BLaER1 treated with 17β-estradiol and CSF1 and Interleukin-3, amounts not matched to agents 10 nM and 100 nM (cell line): ENCODE data around the gene BLTP1.

Experiments
- H3K27ac ChIP-seq, 11 experiments: shearing (Covaris generic); formaldehyde crosslinking; 2 replicates each; pipeline ENCODE4 v1.8.1; 2022
- H3K27me3 ChIP-seq, 11 experiments: shearing (Covaris generic); formaldehyde crosslinking; 2 replicates each; pipeline ENCODE4 v1.8.1; 2022
- H3K36me3 ChIP-seq, 11 experiments: shearing (Covaris generic); formaldehyde crosslinking; 2 replicates each; pipeline ENCODE4 v1.8.1; 2022
- H3K4me1 ChIP-seq, 10 experiments: shearing (Covaris generic); formaldehyde crosslinking; 2 replicates each; pipeline ENCODE4 v1.8.1; 2022
- H3K4me2 ChIP-seq, 11 experiments: shearing (Covaris generic); formaldehyde crosslinking; 2 replicates each; pipeline ENCODE4 v1.8.1; 2022
- H3K4me3 ChIP-seq, 10 experiments: shearing (Covaris generic); formaldehyde crosslinking; 2 replicates each; pipeline ENCODE4 v1.8.1; 2022
- H3K9ac ChIP-seq, 11 experiments: shearing (Covaris generic); formaldehyde crosslinking; 2 replicates each; pipeline ENCODE4 v1.8.1; 2022
- H3K9me3 ChIP-seq, 11 experiments: shearing (Covaris generic); formaldehyde crosslinking; replicated peaks in 1 of 11; 2 replicates each; pipeline ENCODE4 v1.8.1; 2022
- H4K20me1 ChIP-seq, 11 experiments: shearing (Covaris generic); formaldehyde crosslinking; 2 replicates each; pipeline ENCODE4 v1.8.1; 2022
- Cebpa-rat ChIP-seq, 11 experiments: shearing (Covaris generic); IDR thresholded peaks; 2 replicates each; pipeline ENCODE4 v1.8.1; 2022

BLTP1 gene

DNA sequence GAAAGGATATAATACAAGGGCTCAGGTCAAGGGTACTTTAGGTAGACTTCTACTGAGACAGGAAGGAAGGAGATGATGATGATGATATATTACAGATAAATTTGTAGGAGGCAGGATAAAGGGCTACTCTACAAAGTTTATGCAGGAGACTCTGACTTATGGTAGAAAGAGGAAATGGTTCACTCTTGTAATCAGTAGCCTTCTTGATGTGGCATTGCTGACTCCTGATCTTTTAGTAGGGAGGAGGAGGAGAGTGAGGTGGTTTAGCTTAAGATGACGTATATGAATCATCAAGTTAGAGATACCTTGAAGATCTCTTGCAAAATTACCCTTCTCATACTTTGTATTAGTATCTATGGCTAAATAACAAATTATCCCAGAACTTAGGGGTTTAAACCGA, 4.7 kb downstream of the BLTP1 start:
- no peak overlapping the region for H3K9ac ChIP-seq
- no peak overlapping the region for H3K4me3 ChIP-seq
- H3K36me3 ChIP-seq: peaks cover 26 to 70% (median 40%) of the 10 kb centered on the region in 11 experiments
- H3K27ac ChIP-seq: no peak overlapping the region
- H3K9me3 ChIP-seq: peaks cover 0 to 5% (median 0%) of the 10 kb centered on the region in 11 experiments; a peak in 2 of 22 replicates
- TF ChIP-seq Cebpa-rat (IDR thresholded peaks at IDR 0.05): no peak
- H3K27me3 ChIP-seq: no peaks in the 10 kb centered on the region
- H3K4me1 ChIP-seq: peaks cover 9 to 31% (median 12%) of the 10 kb centered on the region in 10 experiments; a peak in 18 of 20 replicates
- H4K20me1 ChIP-seq: peaks cover 0 to 42% (median 5%) of the 10 kb centered on the region in 11 experiments; a peak in 10 of 22 replicates
- peak overlapping the region in 3 of 11 experiments; percentile 25 to 30 (median 30); a peak in 4 of 22 replicates for H3K4me2 ChIP-seq

DNA sequence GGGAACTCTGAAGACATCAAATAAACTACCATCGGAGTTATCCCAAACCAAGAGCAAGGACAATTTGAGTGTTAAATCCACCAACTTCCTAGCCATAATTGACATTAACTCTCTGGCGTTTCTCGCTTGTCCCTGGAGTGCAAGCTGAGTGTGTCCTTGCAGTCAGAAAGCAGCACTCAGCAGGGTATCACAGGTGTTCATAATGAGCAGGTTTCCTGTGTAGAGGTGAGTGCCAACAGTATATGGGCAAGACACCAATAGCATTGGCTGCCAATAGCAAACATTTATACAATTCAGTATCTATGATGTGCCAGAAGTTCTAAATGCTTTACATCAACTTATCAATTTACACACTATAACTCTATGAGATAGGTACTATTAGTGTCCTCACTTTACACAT, 11.2 kb downstream of the BLTP1 start:
- no peak overlapping the region for H3K4me3 ChIP-seq
- no peak overlapping the region for H3K9ac ChIP-seq
- peaks cover 0 to 40% (median 15%) of the 10 kb centered on the region in 11 experiments; a peak in 16 of 22 replicates for H3K36me3 ChIP-seq
- peaks cover 0 to 51% (median 9%) of the 10 kb centered on the region in 11 experiments; a peak in 10 of 22 replicates for H4K20me1 ChIP-seq
- no peak for TF ChIP-seq Cebpa-rat (IDR thresholded peaks at IDR 0.05)
- peaks cover 0 to 5% (median 3%) of the 10 kb centered on the region in 11 experiments; a peak in 5 of 22 replicates for H3K9me3 ChIP-seq
- H3K4me2 ChIP-seq: peak overlapping the region in 2 of 11 experiments; percentile 41 to 45; a peak in 4 of 22 replicates
- H3K4me1 ChIP-seq: peaks cover 0 to 35% (median 0%) of the 10 kb centered on the region in 10 experiments; a peak in 8 of 20 replicates
- H3K27ac ChIP-seq: no peak overlapping the region
- H3K27me3 ChIP-seq: no peaks in the 10 kb centered on the region

DNA sequence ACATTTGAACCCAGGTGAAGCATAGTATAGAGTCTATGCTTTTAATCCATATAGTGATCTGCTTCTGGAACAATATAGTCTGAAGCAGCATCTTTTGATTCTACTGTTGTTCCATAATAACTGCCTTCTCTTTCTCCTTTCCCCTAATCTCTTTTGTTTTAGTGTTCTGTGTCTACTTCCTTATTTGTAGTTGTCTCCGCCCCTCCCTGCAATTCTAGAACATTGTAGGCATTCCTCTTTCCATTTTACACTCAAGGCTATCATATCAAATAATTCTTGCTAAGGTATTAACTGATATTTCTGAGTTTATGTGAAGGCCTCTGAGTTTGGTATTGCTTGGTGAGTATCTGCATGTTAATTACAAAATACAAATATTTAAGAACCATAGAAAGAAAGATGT, 11.6 kb downstream of the BLTP1 start:
- H3K27ac ChIP-seq: no peak overlapping the region
- peaks cover 0 to 35% (median 0%) of the 10 kb centered on the region in 10 experiments; a peak in 8 of 20 replicates for H3K4me1 ChIP-seq
- H3K4me3 ChIP-seq: no peak overlapping the region
- H3K9ac ChIP-seq: no peak overlapping the region
- H3K4me2 ChIP-seq: peak overlapping the region in 2 of 11 experiments; percentile 41 to 45; a peak in 4 of 22 replicates
- H3K27me3 ChIP-seq: no peaks in the 10 kb centered on the region
- H3K9me3 ChIP-seq: peaks cover 0 to 5% (median 3%) of the 10 kb centered on the region in 11 experiments; a peak in 5 of 22 replicates
- H4K20me1 ChIP-seq: peaks cover 0 to 55% (median 9%) of the 10 kb centered on the region in 11 experiments; a peak in 11 of 22 replicates
- no peak for TF ChIP-seq Cebpa-rat (IDR thresholded peaks at IDR 0.05)
- peaks cover 0 to 36% (median 13%) of the 10 kb centered on the region in 11 experiments; a peak in 12 of 22 replicates for H3K36me3 ChIP-seq

DNA sequence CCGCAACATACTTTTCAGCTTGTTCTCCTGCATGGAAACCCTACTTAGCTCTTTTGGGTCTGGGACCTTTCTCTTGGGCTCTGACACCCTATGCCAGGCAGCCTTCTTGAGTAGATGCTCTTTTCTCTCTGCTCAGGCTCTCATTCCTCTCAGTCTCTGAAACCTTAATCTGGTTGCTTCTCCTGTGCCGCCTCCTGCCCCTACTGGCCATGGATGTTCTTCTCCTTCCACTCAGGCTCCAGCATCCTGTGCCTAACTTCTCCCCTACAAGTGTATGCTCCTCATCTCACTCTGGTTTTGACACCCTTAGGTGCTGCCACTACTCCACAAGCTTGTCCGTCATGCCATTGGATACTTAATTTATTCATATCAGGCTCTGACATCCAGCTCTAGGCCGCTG, 15.2 kb downstream of the BLTP1 start:
- Histone ChIP-seq H3K9ac (no peak overlapping the region), H4K20me1 (peaks cover 0 to 57% (median 8%) of the 10 kb centered on the region in 11 experiments; a peak in 11 of 22 replicates), H3K4me1 (peaks cover 0 to 42% (median 0%) of the 10 kb centered on the region in 10 experiments; a peak in 8 of 20 replicates), H3K27me3 (no peaks in the 10 kb centered on the region), H3K4me2 (0 out of 22 replicates have a peak overlapping the region, but pooled peaks of 1 of the 11 experiments have one; percentile 23), H3K27ac (no peak overlapping the region), H3K36me3 (peaks cover 0 to 13% (median 3%) of the 10 kb centered on the region in 11 experiments; a peak in 7 of 22 replicates), H3K4me3 (no peak overlapping the region), H3K9me3 (peaks cover 0 to 5% (median 3%) of the 10 kb centered on the region in 11 experiments; a peak in 5 of 22 replicates)
- TF ChIP-seq Cebpa-rat (IDR thresholded peaks at IDR 0.05): no peak

DNA sequence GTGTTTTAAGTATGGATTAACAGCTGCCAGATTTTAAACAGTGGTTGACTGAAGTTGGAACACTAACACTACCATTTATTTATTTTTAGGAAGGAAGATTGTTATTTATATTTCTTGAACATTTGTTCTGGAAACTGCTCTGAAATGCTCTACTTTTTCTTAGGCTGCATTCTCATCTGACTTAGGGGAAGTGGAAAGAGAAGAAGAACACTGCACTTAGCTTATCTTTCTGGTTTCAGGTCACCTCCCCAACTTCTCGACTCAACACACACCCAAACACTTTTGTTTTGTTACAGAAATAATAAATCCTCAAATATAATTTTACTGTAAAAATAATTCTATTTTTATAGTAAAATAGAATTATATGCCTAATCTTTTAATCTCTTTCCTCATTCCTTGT, 18.6 kb downstream of the BLTP1 start:
- Histone ChIP-seq H3K36me3 (peaks cover 0 to 42% (median 12%) of the 10 kb centered on the region in 11 experiments; a peak in 11 of 22 replicates), H3K4me1 (peaks cover 0 to 22% (median 0%) of the 10 kb centered on the region in 10 experiments; a peak in 5 of 20 replicates), H3K27ac (no peak overlapping the region), H3K9me3 (no peaks in the 10 kb centered on the region), H3K27me3 (no peaks in the 10 kb centered on the region), H3K4me3 (no peak overlapping the region), H3K9ac (no peak overlapping the region), H3K4me2 (no peak overlapping the region), H4K20me1 (peaks cover 0 to 57% (median 8%) of the 10 kb centered on the region in 11 experiments; a peak in 11 of 22 replicates)
- no peak for TF ChIP-seq Cebpa-rat (IDR thresholded peaks at IDR 0.05)

DNA sequence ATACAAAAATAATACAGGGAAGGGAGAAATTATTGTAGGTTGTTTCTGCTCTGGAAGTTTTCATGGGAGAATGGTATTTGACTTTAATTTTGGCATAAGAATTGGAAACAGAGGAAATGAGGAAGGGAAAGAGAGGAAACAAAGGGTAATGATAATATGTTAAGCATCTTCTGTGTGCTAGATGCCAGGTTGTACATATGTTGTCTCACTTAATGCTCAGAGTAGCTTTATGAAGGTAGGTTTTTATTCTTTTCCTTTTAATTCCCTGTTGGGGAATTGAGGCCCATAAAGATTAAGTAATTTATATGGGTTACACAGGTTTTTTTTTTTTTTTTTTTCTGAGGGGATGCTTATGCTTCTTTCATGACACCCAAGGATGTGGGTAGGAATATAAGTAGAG, 19.2 kb downstream of the BLTP1 start:
- Histone ChIP-seq H3K4me2 (no peak overlapping the region), H3K27ac (no peak overlapping the region), H3K4me3 (no peak overlapping the region), H3K27me3 (no peaks in the 10 kb centered on the region), H4K20me1 (peaks cover 0 to 57% (median 8%) of the 10 kb centered on the region in 11 experiments; a peak in 11 of 22 replicates), H3K36me3 (peaks cover 0 to 48% (median 17%) of the 10 kb centered on the region in 11 experiments; a peak in 12 of 22 replicates), H3K4me1 (peaks cover 0 to 22% (median 0%) of the 10 kb centered on the region in 10 experiments; a peak in 5 of 20 replicates), H3K9ac (no peak overlapping the region), H3K9me3 (no peaks in the 10 kb centered on the region)
- no peak for TF ChIP-seq Cebpa-rat (IDR thresholded peaks at IDR 0.05)

DNA sequence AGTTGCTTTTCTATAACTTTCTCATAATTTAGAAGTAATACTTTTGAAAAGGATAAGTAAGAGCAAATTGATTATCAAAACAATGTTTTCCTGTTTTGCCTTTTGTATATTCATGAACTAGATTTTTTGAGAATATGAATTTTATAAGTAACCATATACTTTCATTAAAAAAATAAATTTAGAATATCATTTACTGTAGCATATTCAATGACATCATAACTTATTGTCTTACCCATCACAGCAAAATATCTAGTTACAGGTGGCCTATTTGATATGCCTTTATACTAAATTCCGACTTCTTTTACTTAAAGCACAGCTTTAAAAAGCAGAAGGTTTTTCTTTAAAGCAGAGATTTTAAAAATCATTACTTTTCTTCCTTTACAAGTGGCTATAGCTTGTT, 20.1 kb downstream of the BLTP1 start:
- peaks cover 8 to 53% (median 26%) of the 10 kb centered on the region in 11 experiments for H3K36me3 ChIP-seq
- H3K4me3 ChIP-seq: no peak overlapping the region
- H3K4me2 ChIP-seq: no peak overlapping the region
- no peaks in the 10 kb centered on the region for H3K27me3 ChIP-seq
- H3K9ac ChIP-seq: no peak overlapping the region
- H3K4me1 ChIP-seq: peaks cover 0 to 21% (median 0%) of the 10 kb centered on the region in 10 experiments; a peak in 5 of 20 replicates
- TF ChIP-seq Cebpa-rat (IDR thresholded peaks at IDR 0.05): no peak
- H3K27ac ChIP-seq: no peak overlapping the region
- peaks cover 0 to 51% (median 8%) of the 10 kb centered on the region in 11 experiments; a peak in 11 of 22 replicates for H4K20me1 ChIP-seq
- H3K9me3 ChIP-seq: no peaks in the 10 kb centered on the region

DNA sequence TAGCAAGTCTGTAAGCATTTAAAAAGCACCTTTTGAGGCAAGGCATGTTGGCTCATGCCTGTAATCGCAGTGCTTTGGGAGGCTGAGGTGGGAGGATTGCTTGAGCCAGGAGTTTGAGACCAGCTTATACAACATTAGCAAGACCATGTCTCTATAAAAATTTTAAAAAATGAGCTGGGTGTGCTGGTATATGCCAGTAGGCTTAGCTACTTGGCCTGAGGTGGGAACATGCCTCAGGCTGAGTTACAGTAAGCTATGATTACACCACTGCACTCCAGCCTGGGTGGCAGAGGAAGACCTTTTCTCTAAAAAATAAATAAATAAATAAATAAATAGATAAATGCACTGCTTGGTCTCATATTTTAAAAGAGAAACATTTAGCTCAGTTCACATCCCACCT, 26.8 kb downstream of the BLTP1 start:
- Histone ChIP-seq H3K27ac (no peak overlapping the region), H3K9me3 (no peaks in the 10 kb centered on the region), H3K4me2 (no peak overlapping the region), H4K20me1 (0 out of 22 replicates have a peak, but pooled peaks cover 0 to 1% (median 0%) of the 10 kb centered on the region in 11 experiments), H3K36me3 (peaks cover 38 to 96% (median 64%) of the 10 kb centered on the region in 11 experiments), H3K4me3 (no peak overlapping the region), H3K4me1 (no peaks in the 10 kb centered on the region), H3K27me3 (no peaks in the 10 kb centered on the region), H3K9ac (no peak overlapping the region)
- TF ChIP-seq Cebpa-rat (IDR thresholded peaks at IDR 0.05): no peak

DNA sequence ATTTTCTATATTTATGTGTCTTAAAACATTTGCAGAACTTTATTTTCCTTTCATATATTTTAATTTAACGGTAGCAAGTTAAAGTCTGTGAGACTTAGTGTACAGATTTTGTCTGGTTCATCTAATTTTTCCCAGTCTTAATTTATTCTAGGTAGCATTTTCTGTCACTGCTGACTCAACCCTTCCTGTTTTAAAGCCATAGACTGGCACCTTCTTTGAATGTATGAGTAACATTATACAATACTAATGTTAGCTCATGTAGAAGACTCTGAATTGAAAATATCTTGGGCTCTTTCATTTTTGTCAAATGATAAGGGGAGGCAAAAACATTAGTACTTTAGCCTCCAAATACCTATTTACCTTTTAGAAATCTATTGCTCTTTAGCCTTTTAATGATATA, 43.6 kb downstream of the BLTP1 start:
- Histone ChIP-seq H3K4me1 (no peaks in the 10 kb centered on the region), H3K4me2 (no peak overlapping the region), H3K9ac (no peak overlapping the region), H3K27me3 (no peaks in the 10 kb centered on the region), H3K36me3 (peaks cover 20 to 81% (median 40%) of the 10 kb centered on the region in 11 experiments), H4K20me1 (no peaks in the 10 kb centered on the region; a peak in 1 of 22 replicates), H3K9me3 (no peaks in the 10 kb centered on the region), H3K27ac (no peak overlapping the region), H3K4me3 (no peak overlapping the region)
- TF ChIP-seq Cebpa-rat (IDR thresholded peaks at IDR 0.05): no peak
